NCI-H2171 (cell line): ENCODE measurements around the gene MAP7.
A peak's percentile ranks its signal among the peaks of the same experiment; 100 is the strongest.
"Not testable (repeated sequence)": the region's sequence is repeated elsewhere in the genome, so short reads cannot be mapped to it uniquely, and the experiment has no call there.

ENCODE experiments used
- DNase-seq: peaks from one replicate; lab custom pipeline; 2025; lab: John Stamatoyannopoulos, UW

MAP7 gene

DNA sequence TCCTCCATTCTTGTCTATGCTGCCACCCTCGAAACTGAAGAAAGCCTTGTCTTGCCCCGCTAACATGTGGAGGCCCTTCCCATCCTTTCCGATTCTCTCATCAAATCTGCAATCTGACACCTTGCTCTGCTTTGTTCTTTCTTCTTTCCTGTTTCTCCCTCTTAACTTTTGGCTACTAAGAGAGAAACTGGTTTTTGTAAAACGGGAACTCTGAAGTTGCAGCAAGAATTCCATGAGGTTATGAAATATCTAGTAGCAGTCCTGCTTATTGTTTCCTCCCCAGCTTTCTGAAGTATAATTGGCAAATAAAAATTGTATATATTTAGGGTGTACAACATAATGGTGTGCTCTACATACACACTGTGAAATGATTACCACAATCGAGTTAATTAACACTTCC is 80.2 kb downstream of the MAP7 start:
- no peak for DNase-seq

GRCh38 chr6:136469154-136469553 is 81.1 kb downstream of the MAP7 start:
- no peak for DNase-seq

DNA sequence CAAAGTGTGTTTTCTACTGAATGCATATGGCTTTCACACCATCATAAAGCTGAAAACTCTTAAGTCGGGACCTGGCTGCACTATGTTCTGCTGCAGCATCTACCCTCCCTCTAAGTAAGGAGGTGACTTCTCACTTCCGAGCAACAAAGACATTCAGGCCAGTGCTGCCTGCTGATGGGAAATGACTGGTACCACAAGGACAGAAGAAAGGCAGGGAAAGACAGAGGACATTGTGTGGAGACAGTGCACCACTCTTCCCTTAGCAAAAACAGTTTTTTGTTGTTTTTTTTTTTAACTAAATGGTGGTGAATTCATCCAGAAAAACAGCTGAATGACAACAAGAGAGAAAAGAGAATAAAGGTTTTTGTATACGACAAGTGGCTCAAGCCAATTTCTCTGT is 81.5 kb downstream of the MAP7 start:
- no peak for DNase-seq

GRCh38 chr6:136467186-136467585 is 83.0 kb downstream of the MAP7 start:
- DNase-seq: no peak

- DNase-seq: no peak
These were observed 83.4 kb downstream of the MAP7 start for GRCh38 chr6:136466777-136467176.

- no peak for DNase-seq
These were observed 84.4 kb downstream of the MAP7 start for GRCh38 chr6:136465766-136466303.

DNA sequence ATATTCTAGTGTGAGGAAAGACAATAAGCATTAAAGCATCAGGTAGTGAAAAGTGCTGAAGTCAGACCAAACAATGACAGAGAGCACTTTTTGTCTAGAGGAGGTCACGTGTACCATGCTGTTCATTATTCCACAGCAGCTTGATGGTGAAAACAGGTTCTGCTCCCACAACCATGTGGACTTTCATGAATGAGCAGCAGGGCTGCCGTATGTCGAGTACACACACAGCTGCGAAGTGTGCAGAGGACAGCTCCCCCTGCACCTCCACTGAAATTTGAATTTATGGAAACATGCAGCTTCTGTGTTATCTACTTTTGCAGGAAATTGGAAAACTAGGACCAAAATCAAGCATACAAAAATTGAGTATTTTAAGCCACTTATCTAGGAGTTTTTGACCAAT is 85.3 kb downstream of the MAP7 start:
- DNase-seq: no peak

DNA sequence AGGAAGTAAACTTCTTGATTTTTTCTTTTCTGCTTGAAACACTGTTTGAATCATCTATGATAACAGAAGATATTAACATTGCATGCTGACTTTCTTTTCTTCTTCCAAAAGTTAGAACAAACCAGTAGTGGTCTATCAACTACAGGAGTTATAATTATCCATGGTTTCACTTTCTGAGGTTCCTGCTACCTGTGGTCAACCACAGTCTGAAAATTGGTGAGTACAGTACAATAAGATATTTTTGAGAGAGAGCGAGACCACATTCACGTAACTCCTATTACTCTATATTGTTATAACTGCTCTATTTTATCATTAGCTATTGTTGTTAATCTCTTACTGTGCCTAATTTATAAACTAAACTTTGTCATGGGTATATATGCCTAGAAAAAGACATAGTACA is 86.1 kb downstream of the MAP7 start:
- no peak for DNase-seq

DNA sequence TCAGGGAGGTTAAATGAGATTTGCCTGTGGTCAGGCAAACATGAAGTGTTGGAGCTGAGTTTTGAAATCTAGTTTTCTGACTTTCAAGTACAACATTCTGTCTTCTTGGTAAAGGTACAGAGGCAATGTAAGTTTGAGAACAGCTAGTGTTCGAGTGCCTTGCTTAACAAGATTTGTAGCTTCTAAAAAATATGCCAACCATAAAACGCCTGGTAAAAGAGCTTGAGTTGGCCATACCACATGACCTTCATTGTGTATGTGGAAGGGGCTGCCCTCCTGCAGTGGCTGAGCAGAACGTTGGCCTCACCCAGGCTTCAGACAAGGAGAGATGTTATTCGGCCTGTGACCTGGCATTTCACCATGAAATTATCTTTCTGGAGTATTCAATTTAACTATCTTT is 86.5 kb downstream of the MAP7 start:
- DNase-seq: no peak

DNA sequence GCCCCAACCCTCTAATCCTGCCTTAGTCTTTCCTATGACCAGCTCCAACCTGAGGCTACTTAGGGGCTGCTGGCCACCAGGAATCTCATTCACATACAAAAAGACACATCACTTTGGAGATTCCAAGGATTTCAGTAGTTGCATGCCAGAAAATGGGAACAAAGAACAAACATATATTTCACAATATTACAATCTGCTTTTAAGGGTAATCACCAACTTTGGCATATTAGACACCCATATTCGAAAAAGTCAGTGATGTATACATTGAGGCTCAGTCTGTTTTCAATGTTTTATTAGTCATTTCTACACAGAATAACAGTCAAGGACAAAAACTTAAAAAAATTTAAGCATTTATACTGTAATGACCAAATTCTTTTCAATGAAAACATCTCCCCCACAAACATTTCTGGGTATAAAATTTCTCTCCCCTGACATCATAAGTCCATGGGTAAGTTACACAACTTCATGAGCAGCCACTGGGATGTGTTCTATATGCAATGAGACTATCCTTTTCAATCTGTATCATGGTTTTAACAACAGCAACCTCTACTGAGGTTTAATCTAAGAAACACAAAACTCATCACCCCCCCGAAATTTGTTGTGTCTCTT is 103.5 kb downstream of the MAP7 start:
- DNase-seq: no peak

- DNase-seq: no peak
These were observed 104.1 kb downstream of the MAP7 start for GRCh38 chr6:136446145-136446544.

DNA sequence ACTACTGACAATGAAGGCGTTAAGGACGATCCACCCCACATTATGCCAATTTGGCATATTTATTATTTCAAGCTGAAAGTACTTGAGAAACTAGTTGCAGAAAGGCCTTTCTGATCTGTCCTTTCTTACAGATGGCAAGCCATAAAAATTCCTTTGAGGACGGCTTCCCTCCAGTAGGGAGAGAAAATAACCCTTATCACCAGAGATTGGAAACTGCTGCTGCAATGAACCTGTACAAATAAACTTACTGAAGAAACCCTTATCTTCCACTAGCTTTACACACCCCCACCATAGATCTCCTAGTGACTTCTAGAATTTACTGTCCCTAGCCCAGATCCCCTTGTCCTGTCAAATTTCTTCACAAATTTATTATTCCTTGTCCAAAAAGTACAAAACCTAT is 105.2 kb downstream of the MAP7 start:
- no peak for DNase-seq

DNA sequence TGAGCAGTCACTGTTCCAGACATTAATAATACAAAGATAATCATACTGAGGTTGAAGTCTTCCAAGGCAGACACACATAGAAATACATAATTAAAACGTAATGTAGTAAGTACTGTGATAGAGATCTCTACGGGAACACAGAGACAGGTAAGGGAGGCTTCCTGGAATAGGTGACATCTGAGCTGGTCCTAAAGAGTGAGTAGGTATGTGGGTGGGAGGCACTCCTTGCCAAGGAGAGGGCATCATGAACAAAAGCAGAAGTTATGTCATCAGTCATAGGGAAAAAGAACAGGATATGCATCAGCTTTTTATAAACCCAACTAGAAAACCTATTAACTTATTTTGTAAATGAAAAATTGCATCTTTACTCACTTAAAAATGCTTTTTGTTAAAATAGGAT is 110.0 kb downstream of the MAP7 start:
- DNase-seq: no peak

DNA sequence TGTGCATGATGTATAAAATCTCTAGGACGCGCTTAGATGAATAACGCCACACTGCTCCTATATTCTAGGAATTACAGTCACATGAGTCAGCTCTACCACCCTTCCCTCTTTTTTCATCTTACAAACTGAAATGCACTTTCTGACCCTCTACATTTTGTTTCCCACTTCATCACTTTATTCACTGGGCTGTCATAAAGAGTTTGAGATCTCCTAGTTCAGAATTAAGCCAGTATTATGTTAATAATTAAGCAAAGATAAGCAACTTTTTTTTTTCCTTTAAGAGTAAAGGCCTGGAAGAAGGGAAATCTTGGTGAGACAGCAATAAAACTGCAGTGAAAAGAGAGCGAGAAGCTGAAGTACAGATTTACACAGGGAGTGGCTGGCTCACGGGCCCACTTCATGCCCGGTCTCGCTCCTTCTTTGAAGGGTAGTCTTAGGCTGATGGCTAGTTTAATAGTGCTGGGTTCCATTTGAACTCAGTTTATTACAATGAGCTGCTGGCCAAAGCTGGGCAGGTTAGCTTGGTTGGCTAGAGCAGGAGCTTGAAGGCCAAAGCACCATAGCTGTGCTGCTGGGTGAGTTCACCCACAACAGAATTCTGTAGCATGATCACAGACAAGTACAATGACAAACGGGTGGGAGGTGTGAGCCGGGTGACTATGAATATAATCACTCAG is 110.6 kb downstream of the MAP7 start:
- DNase-seq: no peak

GRCh38 chr6:136438441-136438840 is 111.8 kb downstream of the MAP7 start:
- DNase-seq: no peak

- no peak for DNase-seq
These were observed 113.0 kb downstream of the MAP7 start for GRCh38 chr6:136437246-136437645.

GRCh38 chr6:136435101-136435500 is 115.1 kb downstream of the MAP7 start:
- no peak for DNase-seq

- not testable (repeated sequence) for DNase-seq
These were observed 118.9 kb downstream of the MAP7 start for GRCh38 chr6:136431306-136431705.

DNA sequence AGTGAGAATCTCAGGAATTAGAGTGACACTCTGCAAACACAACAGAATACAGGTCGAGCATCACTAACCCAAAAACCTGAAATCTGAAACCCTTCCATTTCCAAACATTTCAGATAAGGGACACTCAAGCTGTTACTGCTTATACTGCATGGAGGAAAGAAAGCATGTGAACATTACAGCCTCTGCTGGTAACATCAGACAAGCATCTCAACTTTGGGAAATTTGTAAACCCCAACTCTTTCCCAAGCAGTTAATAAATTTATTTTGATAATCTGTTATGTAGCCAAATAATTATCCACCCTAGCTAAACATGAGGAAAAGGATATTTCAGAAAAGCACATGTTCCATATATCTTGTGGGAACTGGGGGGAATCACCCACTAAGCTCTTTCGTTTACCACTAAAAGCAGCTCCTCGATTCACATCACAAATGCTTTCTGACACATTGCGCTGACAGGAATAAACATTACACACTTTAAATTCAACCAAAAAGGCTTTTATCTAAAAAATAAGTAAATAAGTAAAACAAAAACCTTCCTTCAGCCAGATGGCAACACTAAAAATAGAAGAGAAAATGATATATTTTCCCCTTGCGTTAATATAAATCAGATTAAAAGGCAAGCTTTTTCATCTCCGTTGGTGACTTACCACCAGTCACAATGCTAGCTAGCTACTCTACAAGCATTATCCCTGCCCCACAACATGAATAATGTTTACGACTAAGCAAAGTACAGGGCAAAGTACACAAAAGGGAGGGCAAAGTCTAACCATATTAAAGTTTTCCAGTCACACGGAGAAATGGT is 120.8 kb downstream of the MAP7 start:
- DNase-seq: peak; percentile 56

- no peak for DNase-seq
These were observed 122.9 kb downstream of the MAP7 start for GRCh38 chr6:136427378-136427717.

DNA sequence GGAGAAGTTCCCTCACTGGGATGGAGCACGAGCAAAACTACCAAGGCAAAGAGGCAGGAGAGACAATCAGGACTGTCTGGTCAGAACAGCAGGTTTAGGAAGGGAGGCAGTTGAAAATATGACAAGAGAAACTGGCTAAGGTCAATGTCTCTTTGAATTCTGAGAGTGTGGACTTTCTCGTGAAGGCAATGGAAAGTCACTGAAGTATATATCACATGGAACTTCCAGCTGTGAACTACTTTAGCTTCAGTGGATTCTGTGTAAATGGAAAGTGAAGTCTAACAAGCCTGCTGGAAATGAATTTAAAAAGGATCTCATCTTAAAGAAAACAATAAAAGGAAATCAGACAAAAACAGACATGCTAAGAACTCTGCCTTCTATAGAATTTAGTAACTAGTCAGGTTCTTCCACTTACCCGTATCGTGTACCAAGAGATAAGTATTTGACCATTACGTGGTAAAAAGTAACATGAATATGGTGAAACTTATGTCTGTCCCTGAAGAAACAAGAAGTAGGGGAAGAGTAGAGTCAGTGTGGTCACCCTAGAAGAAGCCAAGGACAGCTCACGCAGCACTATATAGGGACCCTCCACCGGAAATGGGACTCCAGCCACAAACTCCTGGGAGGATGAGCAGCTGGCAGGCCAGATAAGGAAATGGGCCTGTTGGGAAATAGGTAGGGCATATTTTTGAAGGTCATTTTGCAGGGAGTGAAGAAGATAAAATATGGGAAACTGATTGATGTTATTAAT is 123.4 kb downstream of the MAP7 start:
- DNase-seq: no peak

- DNase-seq: no peak
These were observed 124.4 kb downstream of the MAP7 start for GRCh38 chr6:136425793-136426192.
